ENCODE data around the gene CYP4F22.
"Not testable (repeated sequence)": the region's sequence is repeated elsewhere in the genome, so short reads cannot be mapped to it uniquely, and the experiment has no call there.

The CYP4F22 gene

GRCh38 chr19:15488489-15489226 lies 19.7 kb upstream of the CYP4F22 start:
- DNase-seq (ENCODE audit: low read depth in 2 of 2), result no peak

- DNase-seq (ENCODE audit: low read depth in 2 of 2), result no peak
Observed at GRCh38 chr19:15495151-15495550, 13.2 kb upstream of the CYP4F22 start.

GRCh38 chr19:15498156-15498858 lies 10.0 kb upstream of the CYP4F22 start:
- DNase-seq (ENCODE audit: low read depth in 2 of 2), result no peak

GRCh38 chr19:15498910-15499309 lies 9.4 kb upstream of the CYP4F22 start:
- DNase-seq (ENCODE audit: low read depth in 2 of 2), result no peak

- no peak for DNase-seq (ENCODE audit: low read depth in 2 of 2)
Observed at GRCh38 chr19:15501596-15501995, 6.7 kb upstream of the CYP4F22 start.

- DNase-seq (ENCODE audit: low read depth in 2 of 2), result no peak
Observed at GRCh38 chr19:15502264-15502663, 6.1 kb upstream of the CYP4F22 start.

GRCh38 chr19:15506074-15506571 lies 2.2 kb upstream of the CYP4F22 start:
- no peak for DNase-seq (ENCODE audit: low read depth in 2 of 2)

- DNase-seq (ENCODE audit: low read depth in 2 of 2), result no peak
Observed at GRCh38 chr19:15507068-15508034, 974 bp upstream of the CYP4F22 start.

- no peak for DNase-seq (ENCODE audit: low read depth in 2 of 2)
Observed at GRCh38 chr19:15511671-15512424, 3.5 kb downstream of the CYP4F22 start.

- DNase-seq (ENCODE audit: low read depth in 2 of 2), result not testable (repeated sequence)
Observed at GRCh38 chr19:15515227-15515625, 6.9 kb downstream of the CYP4F22 start.

GRCh38 chr19:15516363-15516762 lies 8.0 kb downstream of the CYP4F22 start:
- no peak for DNase-seq (ENCODE audit: low read depth in 2 of 2)

- DNase-seq (ENCODE audit: low read depth in 2 of 2), result no peak
Observed at GRCh38 chr19:15517778-15518177, 9.5 kb downstream of the CYP4F22 start.

- no peak for DNase-seq (ENCODE audit: low read depth in 2 of 2)
Observed at GRCh38 chr19:15519433-15519976, 11.2 kb downstream of the CYP4F22 start.

GRCh38 chr19:15524781-15525180 lies 16.5 kb downstream of the CYP4F22 start:
- DNase-seq (ENCODE audit: low read depth in 2 of 2), result no peak

- DNase-seq (ENCODE audit: low read depth in 2 of 2), result no peak
Observed at GRCh38 chr19:15525291-15525690, 17.0 kb downstream of the CYP4F22 start.

GRCh38 chr19:15526408-15526807 lies 18.1 kb downstream of the CYP4F22 start:
- no peak for DNase-seq (ENCODE audit: low read depth in 2 of 2)

GRCh38 chr19:15527705-15528104 lies 19.4 kb downstream of the CYP4F22 start:
- no peak for DNase-seq (ENCODE audit: low read depth in 2 of 2)

- DNase-seq (ENCODE audit: low read depth in 2 of 2), result no peak
Observed at GRCh38 chr19:15529774-15530372, 21.5 kb downstream of the CYP4F22 start.

GRCh38 chr19:15532779-15533521 lies 24.6 kb downstream of the CYP4F22 start:
- DNase-seq (ENCODE audit: low read depth in 2 of 2), result peak in 1 of 2 donors; percentile 12

- not testable (repeated sequence) for DNase-seq (ENCODE audit: low read depth in 2 of 2)
Observed at GRCh38 chr19:15533522-15533830, 25.2 kb downstream of the CYP4F22 start.
